Amniotic epithelial cell (primary cell): ENCODE results near the gene NINJ1.

Source experiments
- DNase-seq: peaks from one replicate; pipeline ENCODE4 v3.0.0-alpha.2; 2010; ENCODE audit warnings: low read depth

NINJ1 gene

DNA sequence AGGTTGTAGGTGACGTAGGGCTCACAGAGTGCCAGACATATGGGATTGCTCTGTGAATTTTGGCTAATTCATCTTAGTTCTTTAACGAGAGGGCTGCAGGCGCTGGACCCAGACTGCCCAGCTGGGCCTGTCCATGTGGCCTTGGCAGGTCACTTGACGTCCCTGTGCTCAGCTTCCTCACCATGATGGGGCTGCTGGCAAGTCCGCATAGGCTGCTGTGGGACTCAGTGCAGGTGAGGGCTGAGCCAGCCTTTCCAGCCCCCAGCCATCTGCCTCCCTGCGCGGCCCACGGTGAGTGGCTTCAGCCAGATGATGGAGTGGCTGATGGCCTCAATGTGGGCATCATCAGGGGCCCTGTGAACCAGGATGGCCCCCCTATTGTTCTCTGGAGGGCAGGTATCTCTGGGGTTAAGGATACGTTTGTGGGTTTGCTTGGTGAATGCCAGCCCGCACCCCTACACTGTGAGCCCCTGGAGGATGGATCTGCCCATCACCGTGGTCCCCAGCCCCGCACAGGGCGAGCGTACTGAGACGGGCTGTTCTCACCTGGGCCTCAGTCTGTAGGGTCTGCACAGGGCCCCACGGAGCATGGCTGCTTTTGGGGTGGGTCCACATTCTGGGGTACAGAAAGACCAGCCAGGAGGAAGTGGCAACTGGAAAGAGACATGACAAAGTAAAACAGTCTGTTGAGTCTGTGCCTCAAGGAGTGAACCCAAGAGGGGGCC lies 34.3 kb downstream of the NINJ1 start:
- DNase-seq: no peak

DNA sequence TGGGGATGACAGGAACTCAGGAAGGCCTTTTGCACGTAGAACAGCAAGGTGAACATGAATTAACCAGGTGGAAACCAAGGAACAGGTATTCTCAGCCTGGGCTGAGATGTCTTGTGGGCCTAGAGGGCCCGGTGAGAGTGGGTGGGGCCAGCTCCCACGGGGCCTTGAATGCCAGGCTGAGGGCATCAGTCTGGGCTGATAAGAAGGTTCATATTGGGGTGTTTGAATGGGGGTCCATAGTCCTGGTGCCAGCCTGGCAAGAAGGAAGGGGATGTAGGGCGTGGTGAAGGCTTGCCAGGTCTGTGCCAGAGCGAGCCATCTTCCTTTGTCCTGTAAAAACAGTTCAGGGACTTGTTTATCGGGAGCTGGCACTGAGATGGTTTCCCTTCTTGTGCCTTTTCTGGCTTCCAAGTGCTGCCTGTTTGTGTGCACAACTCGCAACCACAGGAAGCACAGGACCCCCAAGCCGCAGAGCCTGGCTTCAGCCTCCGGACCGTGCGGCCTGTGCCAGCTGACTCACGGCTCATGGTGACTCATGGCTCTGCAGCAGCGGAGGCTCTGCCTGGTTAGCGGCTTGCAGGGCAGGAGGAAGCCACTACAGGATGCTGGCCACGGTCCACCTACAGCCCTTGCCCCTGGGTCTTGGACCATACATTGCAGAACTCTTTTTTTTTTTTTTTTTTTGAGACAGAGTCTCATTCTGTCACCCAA lies 35.7 kb downstream of the NINJ1 start:
- DNase-seq: peak; percentile 96

DNA sequence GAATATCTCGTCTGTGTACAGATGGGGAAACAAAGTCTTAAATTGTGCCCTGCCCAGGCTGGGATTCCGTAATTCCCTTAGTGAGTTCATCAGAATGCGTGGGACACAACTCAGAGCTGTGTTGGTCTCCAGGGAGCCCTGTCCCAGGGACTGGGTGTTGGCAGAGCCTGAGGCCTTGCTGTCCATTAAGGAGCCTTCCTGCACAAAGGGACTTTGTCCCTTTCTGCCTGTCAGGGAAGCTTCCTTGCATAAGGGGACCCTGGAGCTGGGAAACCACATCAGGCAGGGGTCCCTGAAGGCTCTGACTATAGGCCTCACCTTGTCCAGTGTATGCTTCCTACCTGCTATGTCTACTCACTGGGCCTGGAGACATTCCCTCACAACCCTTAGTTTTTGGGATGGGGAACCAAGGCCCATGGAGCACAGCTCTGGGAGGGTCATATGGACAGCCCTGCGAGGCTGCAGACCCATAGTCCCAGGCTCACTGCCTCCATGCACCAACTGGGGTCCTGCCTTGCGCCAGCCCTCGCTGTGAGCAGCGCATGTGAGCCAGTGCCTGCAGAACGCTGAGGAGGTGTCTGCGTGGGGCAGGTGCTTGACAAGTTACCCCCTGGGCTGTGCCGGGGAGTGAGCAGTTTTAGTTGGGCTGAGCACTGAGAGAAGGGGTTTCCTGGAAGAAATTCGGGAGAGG lies 36.4 kb downstream of the NINJ1 start:
- no peak for DNase-seq

DNA sequence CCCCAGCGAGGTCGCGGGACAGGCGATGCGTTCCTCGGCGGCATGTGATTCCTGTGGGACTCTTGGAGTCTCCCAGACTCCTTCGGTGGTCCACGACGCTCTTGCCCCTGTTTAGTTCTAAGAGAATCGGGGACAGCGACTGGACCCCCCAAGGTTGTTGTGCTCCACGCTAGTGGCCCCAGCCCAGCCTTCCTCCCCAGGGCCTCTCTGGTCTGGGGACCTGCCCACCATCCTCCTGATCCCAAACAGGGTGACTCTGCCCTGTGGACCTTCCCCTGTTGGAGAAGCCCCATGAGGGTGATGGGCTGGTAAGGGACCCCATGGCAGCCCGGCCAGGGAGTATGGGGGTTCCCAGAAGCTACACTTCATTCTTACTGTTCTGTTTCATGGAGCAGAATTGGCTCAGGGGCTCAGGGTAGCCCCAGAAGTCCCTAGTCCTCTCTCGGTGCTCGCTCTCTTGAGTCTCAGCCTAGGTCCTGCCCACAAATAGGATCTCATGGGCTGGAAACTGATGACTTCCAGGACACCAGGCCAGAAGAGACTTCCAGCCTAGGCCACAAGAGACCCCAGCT lies 37.2 kb downstream of the NINJ1 start:
- DNase-seq: no peak

DNA sequence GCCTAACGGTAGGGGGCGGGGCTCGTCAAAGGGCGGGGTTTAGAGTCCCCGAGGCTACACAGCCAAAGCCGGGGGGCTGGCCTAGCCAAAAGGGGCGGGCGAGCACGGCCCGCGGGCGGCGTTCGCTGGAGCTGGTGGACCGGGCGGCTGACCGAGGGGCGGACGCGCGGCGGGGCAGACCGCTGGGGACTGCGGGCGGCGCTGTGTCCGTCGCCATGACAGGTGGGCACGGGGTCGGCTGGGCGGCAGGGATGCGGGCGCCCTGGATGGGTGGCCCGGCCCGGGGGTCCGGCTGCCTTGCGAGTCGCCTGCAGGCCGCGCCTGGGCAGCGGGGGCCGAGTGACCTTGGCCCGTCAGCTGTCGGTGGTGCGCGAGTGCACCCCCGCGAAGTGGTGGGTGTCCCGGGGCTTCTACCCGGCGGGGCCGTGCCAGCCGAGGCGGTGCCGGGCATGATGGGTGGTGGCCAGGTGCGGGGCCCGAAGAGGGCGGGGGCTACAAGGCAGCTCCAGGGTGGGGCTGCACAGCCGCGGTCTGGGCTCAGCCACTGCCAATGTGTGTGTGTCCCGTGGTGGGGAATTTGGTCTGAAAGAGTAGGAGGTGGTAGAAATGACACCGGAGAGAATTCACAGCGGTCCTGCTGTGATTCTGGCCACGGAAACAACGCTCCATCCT lies 37.8 kb downstream of the NINJ1 start, which contains the start of gene CARD19:
Gene CARD19 (plus strand): TSS at position 87 of the 672 bp plus-strand sequence. CDS start 129 bp downstream, at position 216.
- DNase-seq: no peak

DNA sequence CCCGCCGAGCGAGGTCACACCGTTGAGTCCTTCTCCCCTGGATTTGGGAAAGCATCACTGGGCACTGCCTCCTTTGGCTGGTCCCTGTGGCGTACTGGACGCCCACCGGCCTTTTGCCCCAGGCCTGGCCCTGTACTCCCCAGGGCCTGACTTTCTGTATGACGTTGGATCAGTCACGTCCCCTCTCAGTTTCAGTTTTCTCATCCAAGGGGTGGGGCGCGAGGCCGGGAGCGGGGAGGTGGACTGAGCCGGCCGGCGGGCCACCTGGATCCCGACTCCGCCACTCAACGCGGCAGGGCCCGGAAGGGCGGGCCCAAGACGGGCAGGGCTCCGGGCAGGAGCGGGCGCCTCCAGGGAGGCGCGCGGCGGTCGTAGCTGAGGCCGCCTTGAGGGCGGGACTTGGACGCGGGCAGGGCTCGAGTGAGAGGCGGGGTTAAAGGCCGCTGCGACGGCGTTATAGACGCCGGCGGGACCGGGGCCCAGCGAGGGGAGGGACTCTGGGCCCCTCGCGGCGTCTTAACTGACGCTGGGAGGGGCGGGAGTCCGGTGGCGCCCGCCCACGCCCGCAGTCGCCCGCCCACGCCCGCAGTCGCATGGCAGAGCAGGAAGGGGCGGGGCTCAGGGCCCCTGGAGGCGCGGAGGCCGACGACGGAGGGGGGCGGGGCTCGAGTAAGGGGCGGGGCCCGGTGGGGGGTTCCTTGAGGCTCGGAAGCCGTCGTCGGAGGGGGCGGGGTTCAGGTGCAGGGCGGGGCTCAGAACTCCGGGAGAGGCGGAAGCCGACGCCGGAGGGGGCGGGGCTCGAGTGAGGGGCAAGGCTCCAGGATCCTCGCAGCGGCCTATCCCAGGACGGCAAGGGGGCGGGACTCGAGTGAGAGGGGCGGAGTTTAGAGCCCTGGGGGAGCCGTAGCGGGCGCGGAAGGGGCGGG lies 38.6 kb downstream of the NINJ1 start:
- DNase-seq: peak; percentile 96

DNA sequence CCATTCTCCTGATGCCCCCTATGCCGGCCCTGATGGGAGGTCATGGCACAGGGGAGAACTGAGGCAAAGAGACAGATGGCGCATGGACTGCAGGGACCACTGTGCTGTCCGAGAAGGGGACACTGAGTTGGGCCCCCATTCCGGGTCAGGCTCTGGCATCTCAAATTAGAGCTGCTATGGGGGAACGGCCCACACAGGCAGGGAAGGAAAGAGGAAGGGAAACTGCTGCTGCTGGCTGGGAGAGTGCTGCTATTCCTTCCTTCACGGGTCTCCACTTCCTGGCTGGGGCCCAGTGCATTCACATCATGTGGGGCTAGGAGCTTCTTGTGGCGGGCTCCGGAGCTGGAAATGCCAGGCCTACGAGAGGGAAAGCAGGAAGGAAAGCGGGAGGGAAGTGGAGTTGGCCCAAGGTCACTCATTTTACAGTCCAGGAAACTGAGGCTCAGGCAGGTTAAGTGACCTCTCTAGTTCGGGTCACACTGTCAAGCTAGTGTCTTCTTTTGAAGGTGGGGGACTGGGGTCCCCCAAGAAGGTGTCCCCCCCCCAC lies 39.3 kb downstream of the NINJ1 start:
- no peak for DNase-seq

DNA sequence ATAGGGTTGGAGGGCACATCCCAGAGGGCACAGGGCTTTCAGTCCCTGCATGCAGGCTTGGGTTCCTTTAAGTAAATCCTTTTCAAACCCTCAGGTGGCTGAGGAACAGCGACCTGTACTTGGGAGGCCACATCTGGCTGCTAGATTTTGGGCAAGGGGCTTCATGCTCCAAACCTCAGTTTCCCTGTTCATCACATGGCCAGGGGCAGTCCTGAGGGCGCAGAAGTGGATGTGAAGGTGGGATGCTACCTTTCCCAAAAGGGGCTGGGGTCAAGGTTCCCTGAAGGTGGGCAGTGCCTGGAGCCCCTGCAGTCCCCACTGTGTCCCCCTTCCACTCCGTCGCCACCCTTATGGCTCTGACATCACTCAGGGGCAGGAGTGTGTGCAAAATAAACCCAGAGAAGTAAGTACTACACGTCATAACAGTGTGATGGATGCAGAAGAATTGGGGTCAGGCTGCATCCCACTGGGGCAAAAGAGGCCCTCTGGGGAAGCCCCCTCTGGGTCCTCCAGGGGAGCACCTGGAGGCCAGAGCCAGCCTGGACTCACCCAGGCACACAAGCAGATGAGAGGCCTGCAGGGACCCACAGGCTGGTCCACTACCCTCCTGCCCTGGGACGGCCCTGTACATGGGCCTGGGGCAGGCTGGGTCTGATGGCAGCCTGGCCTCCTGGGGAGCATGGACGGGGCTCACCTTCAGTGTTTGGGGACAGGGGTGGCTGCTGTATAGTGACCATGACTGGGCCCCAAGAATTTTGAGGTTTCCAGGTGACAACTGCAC lies 40.0 kb downstream of the NINJ1 start:
- no peak for DNase-seq

DNA sequence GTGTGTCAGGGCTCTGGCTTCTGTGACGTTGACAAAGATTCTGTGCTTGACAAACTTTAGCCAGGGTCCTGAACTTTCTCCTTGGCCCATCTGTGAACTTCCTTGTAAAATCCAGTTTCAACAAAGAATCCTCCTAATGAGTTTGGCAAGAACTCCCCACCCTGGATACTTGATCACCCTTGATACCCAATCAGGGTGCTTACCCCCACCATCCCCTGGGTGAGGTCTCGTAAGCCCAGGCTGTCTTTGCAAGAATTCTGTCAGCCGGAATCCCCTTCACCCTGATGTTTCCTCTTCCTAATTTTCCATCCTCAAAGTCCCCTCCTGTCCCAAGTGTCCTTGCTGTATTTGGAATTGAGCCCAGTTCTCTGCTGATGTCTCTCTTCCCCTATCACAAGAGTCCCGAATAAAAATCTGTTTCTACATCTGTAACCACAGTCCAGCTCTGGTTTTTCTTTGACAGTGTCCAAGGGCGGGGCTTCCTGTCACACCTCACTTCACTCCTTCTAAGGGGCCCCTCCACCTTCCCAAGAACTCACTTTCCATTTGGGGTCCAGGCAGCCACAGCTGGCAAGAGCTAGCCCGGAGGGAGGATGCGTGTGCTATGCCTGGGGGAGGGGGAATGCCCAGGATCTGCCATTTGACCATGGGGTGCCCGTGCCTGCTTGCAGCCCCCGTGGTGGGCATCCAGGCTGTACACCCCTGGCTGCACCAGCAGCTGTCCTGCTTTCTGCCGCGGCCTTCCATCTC lies 40.7 kb downstream of the NINJ1 start:
- DNase-seq: no peak

DNA sequence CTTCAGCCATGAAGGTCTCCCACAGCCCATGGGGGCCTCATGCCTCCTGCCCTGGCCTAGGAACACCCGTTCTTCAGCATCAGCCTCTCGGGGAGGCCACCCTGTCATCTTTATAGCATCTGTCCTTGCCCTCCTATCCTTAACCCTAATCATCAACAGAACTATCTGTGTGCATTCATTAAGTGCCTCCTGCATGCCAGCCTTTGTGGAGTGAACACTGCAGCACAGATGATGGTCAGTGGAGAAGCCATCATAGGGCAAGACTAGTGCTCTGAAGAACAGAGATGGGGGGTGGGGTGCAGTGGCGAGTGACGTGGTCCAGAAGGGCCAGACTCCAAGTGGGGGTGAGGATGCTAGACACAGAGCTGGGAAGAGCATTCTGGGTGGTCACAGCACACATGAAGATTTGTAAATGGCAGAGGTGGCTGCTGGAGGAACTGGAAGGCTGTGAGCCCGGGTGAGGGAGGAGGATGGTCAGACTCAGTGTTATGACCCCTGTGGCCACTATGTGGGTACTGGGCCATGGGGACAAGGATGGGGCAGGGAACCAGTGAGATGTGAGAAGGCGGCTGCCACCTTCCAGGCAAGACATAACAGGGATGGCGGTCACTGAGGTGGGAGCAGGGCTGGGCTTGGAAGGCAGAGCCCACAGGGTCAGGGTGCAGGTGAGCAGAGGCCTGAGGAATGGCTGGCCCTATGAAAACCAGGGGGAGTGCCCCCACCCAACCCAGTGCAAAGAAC lies 41.6 kb downstream of the NINJ1 start:
- no peak for DNase-seq

DNA sequence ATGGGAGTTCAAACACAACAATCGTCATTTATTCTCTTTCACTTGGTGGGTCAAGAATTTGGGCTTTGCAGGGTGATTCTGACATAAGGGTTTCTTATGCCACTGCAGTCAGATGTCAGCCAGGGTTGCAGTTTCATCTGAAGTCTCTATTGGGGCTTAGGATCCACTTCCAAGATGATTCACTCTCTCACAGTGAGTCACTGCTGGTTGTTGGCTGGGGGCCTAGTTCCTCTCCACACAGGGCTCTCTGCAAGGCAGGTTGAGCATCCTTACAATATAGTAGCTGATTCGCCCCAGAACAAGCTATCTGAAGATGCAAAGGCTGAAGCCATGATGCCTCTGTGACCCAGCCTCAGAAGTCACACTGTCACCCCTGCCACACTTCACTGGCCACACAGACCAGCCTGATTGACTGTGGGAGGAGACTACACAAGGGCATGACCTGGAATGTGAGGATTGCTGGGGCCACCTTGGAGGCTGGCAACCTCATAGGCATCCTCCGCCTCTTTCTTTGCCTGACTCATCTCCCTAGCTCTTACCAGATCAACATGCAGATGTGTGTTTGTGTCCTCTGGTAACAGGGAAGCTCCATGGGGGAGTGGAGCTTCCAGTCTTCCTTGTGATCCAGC lies 42.5 kb downstream of the NINJ1 start:
- DNase-seq: peak; percentile 92

DNA sequence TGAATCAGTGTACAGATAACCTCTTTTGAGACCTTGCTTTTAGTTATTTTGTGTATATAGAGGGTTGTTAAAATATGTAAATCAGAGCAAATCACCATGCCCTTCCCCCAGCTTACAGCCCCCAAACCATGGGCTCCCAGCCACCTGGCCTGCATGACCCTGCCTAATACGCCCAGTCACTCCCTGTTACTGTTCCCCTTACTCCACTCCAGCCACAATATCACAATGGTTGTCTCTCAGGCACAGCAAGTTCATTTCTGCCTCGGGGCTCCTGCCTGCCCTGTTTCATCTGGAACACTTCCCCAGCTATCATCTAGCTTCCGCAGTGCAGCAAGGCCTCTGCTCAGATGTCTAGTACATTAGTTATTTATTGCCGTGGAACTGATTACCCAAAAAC lies 43.0 kb downstream of the NINJ1 start:
- no peak for DNase-seq

DNA sequence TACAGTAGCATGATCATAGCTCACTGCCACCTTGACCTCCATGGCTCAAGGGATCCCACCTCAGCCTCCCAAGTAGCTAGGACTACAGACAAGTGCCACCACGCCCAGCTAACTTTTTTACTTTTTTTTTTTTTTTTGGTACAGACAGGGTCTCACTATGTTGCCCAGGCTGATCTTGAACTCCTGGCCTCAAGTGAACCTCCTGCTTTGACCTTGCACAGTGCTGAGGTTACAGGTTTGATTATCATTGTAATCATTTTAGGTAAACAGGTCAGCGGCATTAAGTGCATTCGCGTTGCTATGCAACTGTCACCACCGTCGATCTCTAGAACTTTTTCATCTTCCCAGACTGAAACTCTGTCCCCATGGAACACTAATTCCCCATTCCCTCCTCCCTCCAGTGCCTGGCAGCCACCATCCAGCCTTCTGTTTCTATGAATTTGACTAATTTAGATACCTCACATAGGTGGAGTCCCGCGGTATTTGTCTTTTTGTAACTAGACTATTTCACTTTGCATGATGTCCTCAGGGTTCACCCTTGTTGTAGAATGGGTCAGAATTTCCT lies 43.9 kb downstream of the NINJ1 start:
- no peak for DNase-seq

DNA sequence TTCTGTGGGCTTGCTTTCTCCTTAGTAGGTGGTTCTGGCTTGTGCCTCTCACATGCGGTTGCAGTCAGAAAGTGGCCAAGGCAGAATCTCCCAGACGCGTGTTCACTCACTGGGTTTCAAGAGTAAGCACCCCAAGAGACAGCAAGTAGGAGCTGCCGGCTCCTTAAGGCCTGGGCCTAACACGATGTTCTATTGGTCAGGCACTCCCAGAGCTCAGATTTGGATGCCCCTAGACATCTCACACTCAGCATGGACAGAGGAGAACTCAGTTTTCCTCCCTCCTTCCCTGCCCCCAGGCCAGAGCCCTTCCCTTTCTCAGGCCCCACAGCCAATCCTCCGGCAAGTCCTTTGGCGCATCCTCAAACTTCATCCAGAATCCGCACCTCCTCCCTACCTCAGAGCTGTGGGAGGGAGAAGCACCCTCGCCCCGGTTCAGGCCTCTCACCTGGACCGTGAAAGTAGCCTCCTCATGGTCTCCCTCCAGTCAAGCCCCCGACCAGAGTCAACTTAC lies 44.5 kb downstream of the NINJ1 start:
- no peak for DNase-seq

DNA sequence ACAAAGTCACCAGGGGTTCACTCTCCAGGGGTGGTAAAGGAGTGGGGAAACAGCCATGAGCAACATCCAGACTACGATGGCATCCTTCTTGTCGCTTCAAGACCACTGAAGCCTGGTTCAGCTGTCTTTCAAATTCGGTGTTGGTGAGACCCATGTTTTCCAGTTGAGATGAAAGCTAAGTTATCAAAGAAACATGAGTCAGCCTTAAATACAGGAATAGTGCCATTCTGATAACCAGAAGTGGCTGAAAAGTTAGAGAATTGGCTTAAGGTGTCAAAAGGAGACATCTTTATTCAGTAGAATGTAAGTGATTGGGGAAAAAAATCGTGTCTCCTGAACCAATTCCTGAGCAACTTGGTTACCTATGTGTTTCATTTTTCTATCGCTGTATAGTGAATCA lies 45.0 kb downstream of the NINJ1 start:
- DNase-seq: no peak

DNA sequence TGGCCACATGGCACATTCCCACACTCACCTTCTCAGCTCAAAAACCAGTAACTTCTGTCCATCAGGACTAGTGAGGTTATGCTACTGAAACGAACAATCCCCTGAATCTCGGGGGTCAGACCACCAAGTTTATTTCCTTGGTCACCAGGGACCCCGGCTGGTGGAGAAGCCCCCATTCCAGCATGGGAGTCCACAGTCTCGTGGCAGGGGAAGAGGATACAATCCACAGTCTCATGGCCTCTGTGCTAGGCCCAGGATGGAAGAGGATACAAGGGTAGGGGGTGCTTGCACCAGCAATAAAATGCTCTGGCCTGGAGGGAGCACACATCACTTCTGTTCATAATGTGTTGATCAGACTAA lies 45.4 kb downstream of the NINJ1 start:
- no peak for DNase-seq

DNA sequence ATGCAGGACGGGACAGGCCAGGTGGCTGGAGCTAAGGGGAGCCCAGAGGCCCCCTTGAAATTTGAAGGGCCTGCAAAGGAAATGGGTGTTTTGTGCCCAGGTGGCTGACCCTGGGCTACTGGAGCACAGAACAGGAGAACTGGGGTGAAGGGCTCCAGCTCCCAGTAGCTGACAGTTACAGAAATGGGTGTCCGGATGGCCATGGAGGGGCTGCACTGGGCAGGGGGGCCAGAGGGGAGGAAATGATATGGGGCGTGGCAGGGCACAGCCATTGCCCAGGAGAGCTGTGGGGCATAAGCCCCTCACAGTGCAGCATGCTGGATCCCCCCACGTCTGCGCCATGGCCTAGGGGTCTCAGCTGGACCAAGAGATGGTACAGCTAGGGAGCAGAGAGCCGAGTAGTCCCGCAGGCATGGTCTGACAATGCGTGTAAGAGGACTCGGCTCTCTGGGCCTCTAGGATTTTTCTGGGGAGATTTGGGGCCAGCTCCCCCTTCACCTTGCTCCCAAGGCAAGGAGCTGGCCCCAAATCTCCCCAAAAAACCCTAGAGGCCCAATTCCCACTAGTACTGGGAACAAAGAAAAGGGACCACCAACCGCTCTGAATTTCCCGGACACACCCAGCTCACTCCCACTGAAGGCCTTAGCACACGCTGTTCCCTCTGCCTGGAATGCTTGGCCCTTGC lies 45.9 kb downstream of the NINJ1 start:
- DNase-seq: no peak
